Measurements from ENCODE around the gene LCNL1.
A peak's percentile ranks its signal among the peaks of the same experiment; 100 is the strongest.

- TF ChIP-seq CTCF (IDR thresholded peaks at IDR 0.05): peak; percentile 67
- TF ChIP-seq ZFX (IDR thresholded peaks at IDR 0.05; ENCODE audit: borderline replicate concordance): no peak
Measured at GRCh38 chr9:136947955-136948510, 34.8 kb upstream of the LCNL1 start.
